ENCODE measurements around the gene CTNNA1.
"Not testable (repeated sequence)": the region's sequence is repeated elsewhere in the genome, so short reads cannot be mapped to it uniquely, and the experiment has no call there.

CTNNA1 gene

GRCh38 chr5:138831703-138832102, 78.5 kb downstream of the CTNNA1 start:
- in situ Hi-C loops (cut with MboI; ENCODE audit: low sequenced_read_pairs, unreplicated experiment) = no loop called here
- no peak for DNase-seq (ENCODE audit: low spot score)
- no peak for TF ChIP-seq CTCF (IDR thresholded peaks at IDR 0.05; ENCODE audit: borderline replicate concordance, control extremely low read depth, extremely low read depth, insufficient read depth, missing control alignments)

GRCh38 chr5:138832218-138832617, 79.0 kb downstream of the CTNNA1 start:
- no peak for TF ChIP-seq CTCF (IDR thresholded peaks at IDR 0.05; ENCODE audit: borderline replicate concordance, control extremely low read depth, extremely low read depth, insufficient read depth, missing control alignments)
- in situ Hi-C loops (cut with MboI; ENCODE audit: low sequenced_read_pairs, unreplicated experiment) = no loop called here
- DNase-seq (ENCODE audit: low spot score) = no peak

GRCh38 chr5:138833080-138833479, 79.9 kb downstream of the CTNNA1 start:
- in situ Hi-C loops (cut with MboI; ENCODE audit: low sequenced_read_pairs, unreplicated experiment) = no loop called here

GRCh38 chr5:138833726-138834480, 80.7 kb downstream of the CTNNA1 start:
- in situ Hi-C loops (cut with MboI; ENCODE audit: low sequenced_read_pairs, unreplicated experiment) = no loop called here
- no peak for DNase-seq (ENCODE audit: low spot score)
- no peak for TF ChIP-seq CTCF (IDR thresholded peaks at IDR 0.05; ENCODE audit: borderline replicate concordance, control extremely low read depth, extremely low read depth, insufficient read depth, missing control alignments)

More at GRCh38 chr5:138833080-138833479, 79.9 kb downstream of the CTNNA1 start:
- DNase-seq (ENCODE audit: low spot score) = no peak
- TF ChIP-seq CTCF (IDR thresholded peaks at IDR 0.05; ENCODE audit: borderline replicate concordance, control extremely low read depth, extremely low read depth, insufficient read depth, missing control alignments) = no peak

GRCh38 chr5:138834853-138835252, 81.6 kb downstream of the CTNNA1 start:
- DNase-seq (ENCODE audit: low spot score); in situ Hi-C loops (cut with MboI; ENCODE audit: low sequenced_read_pairs, unreplicated experiment): not testable (repeated sequence)

- no peak for DNase-seq (ENCODE audit: low spot score)
- in situ Hi-C loops (cut with MboI; ENCODE audit: low sequenced_read_pairs, unreplicated experiment) = no loop called here
- TF ChIP-seq CTCF (IDR thresholded peaks at IDR 0.05; ENCODE audit: borderline replicate concordance, control extremely low read depth, extremely low read depth, insufficient read depth, missing control alignments) = no peak
Measured at GRCh38 chr5:138837160-138837559, 83.9 kb downstream of the CTNNA1 start.

GRCh38 chr5:138840103-138840502, 86.9 kb downstream of the CTNNA1 start:
- in situ Hi-C loops (cut with MboI; ENCODE audit: low sequenced_read_pairs, unreplicated experiment) = no loop called here
- TF ChIP-seq CTCF (IDR thresholded peaks at IDR 0.05; ENCODE audit: borderline replicate concordance, control extremely low read depth, extremely low read depth, insufficient read depth, missing control alignments) = no peak
- DNase-seq (ENCODE audit: low spot score) = no peak

Measured in GM13976 (cell line).